ENCODE results near the gene MORN3. TPM values are rescaled to one million over a fixed set of nuclear protein-coding genes. Genes with fewer than 3 reads are reported as not detected.

Gene MORN3
- total and polyA plus RNA-seq, 2 of the 4 experiments (the other 2 are of a cell fraction), result 0.18 to 0.22 TPM

GRCh38 chr12:121648458-121649028 is 20.9 kb downstream of the MORN3 start:
- no TSS peak for BruUV-seq (replicated peaks)
- dilution Hi-C loops (cut with HindIII; ENCODE audit: low sequenced_read_pairs, unreplicated experiment), result no loop called here

More at GRCh38 chr12:121648458-121649028, 20.9 kb downstream of the MORN3 start:
- Histone ChIP-seq H3K4me2 (ENCODE audit: low read depth, low read length) (no peak overlapping the region), H3K9me3 (ENCODE audit: control insufficient read depth, insufficient read depth, low read length) (no peaks in the 10 kb centered on the region), H3K4me3 (ENCODE audit: insufficient read depth, low read depth, low read length) (no peak overlapping the region), H2BK15ac (ENCODE audit: low read depth, low read length) (no peak overlapping the region), H2BK5ac (ENCODE audit: low read depth, low read length, poor library complexity, severe bottlenecking) (no peak overlapping the region), H2BK120ac (ENCODE audit: low read depth, low read length) (no peak overlapping the region), H3K4me1 (ENCODE audit: control insufficient read depth, insufficient read depth, low read length) (no peaks in the 10 kb centered on the region), H2BK20ac (ENCODE audit: low read depth, low read length) (no peak overlapping the region), H2AK9ac (replicated peaks; ENCODE audit: low read depth, low read length, poor library complexity) (no peak overlapping the region), H4K8ac (ENCODE audit: low read depth in 2 of 2, low read length in 2 of 2) (no peak overlapping the region), H3K27me3 (ENCODE audit: control insufficient read depth, insufficient read depth, low read length) (no peaks in the 10 kb centered on the region), H4K5ac (ENCODE audit: low read depth, low read length) (no peak overlapping the region), H2AK5ac (ENCODE audit: low read depth, low read length) (no peak overlapping the region), H3K27ac (ENCODE audit: insufficient read depth, low read length) (no peak overlapping the region), H3K9ac (ENCODE audit: low read depth, low read length) (no peak overlapping the region), H3K36me3 (ENCODE audit: control insufficient read depth, insufficient read depth, low read length) (no peaks in the 10 kb centered on the region), H3K56ac (ENCODE audit: extremely low read depth, insufficient read depth, low read length) (no peak overlapping the region), H3K4ac (ENCODE audit: low read depth, low read length) (no peak overlapping the region), H3K18ac (ENCODE audit: low read depth, low read length) (no peak overlapping the region), H4K91ac (ENCODE audit: insufficient read depth, low read depth, low read length) (no peak overlapping the region), H3K79me1 (ENCODE audit: low read depth in 1 of 2, low read length in 2 of 2) (peaks cover 0 to 4% of the 10 kb centered on the region in 2 experiments; a peak in 1 of 4 replicates), H3K14ac (replicated peaks; ENCODE audit: low read depth, low read length) (no peak overlapping the region), H3K23ac (ENCODE audit: low read depth, low read length) (no peak overlapping the region), H4K20me1 (ENCODE audit: insufficient read depth, low read length) (no peaks in the 10 kb centered on the region), H3K9me1 (ENCODE audit: insufficient read depth, low read length) (0 out of 2 replicates have a peak, but pooled peaks cover 3% of the 10 kb centered on the region), H2AFZ (replicated peaks; ENCODE audit: low read length, poor library complexity) (no peak overlapping the region)
- no CpG with 5 or more reads among the region's 11 CpGs for WGBS, 2 experiments (ENCODE audit: extremely low coverage in 2 of 2, insufficient read length in 1 of 2)
- TF ChIP-seq RAD21 (IDR thresholded peaks at IDR 0.05; ENCODE audit: low read length) (no peak), MXI1 (IDR thresholded peaks at IDR 0.05; ENCODE audit: borderline replicate concordance, low read depth, low read length) (no peak), MAZ (IDR thresholded peaks at IDR 0.05; ENCODE audit: borderline replicate concordance, low read depth, low read length) (no peak), RCOR1 (IDR thresholded peaks at IDR 0.05; ENCODE audit: insufficient replicate concordance, low read length) (no peak), CHD1 (IDR thresholded peaks at IDR 0.05; ENCODE audit: low read depth, low read length) (no peak), SMC3 (IDR thresholded peaks at IDR 0.05; ENCODE audit: low read depth, low read length) (no peak), RFX5 (IDR thresholded peaks at IDR 0.05; ENCODE audit: low read depth, low read length) (no peak), CEBPB (IDR thresholded peaks at IDR 0.05; ENCODE audit: low read depth, low read length) (no peak), NFE2L2 (IDR thresholded peaks at IDR 0.05; ENCODE audit: low read depth, low read length) (no peak), FOS (IDR thresholded peaks at IDR 0.05; ENCODE audit: low read depth, low read length) (no peak), CTCF (conservative IDR thresholded peaks at IDR 0.05; ENCODE audit: low read depth, low read length) (no peak), BHLHE40 (IDR thresholded peaks at IDR 0.05; ENCODE audit: low read depth, low read length) (no peak), USF2 (IDR thresholded peaks at IDR 0.05; ENCODE audit: low read depth, low read length) (no peak), POLR2A (IDR thresholded peaks at IDR 0.05; ENCODE audit: low read depth, low read length) (no peak), ELK1 (IDR thresholded peaks at IDR 0.05; ENCODE audit: borderline replicate concordance, low read depth, low read length) (no peak), MAFK (IDR thresholded peaks at IDR 0.05; ENCODE audit: low read depth, low read length) (no peak)
- no peak for DNase-seq
- ATAC-seq (ENCODE audit: low read depth), result no peak
- CTCF ChIA-PET, result no interaction called here
- intact Hi-C loops (cut with micrococcal nuclease) (no loop called here), in situ Hi-C loops (cut with MboI; ENCODE audit: low sequenced_read_pairs) (no loop called here)
- POLR2A ChIA-PET (ENCODE audit: unreplicated experiment), result interaction anchor here (0.7 kb wide), 1 partner anchor 157 kb away, joined by 19 read pairs; no protein-coding TSS in a partner anchor

Data from IMR-90 (cell line).